Astrocyte of the cerebellum (primary cell): ENCODE data around the gene SNRPB2.

Source experiments
- DNase-seq: peaks from one replicate; pipeline ENCODE4 v3.0.0-alpha.2; 2011; ENCODE audit warnings: low read depth
- H3K4me3 ChIP-seq: 2 replicates; pipeline ENCODE4 v1.5.1; 2011; ENCODE audit warnings: mild to moderate bottlenecking, low read depth, low read length, moderate library complexity
- in situ Hi-C: cut with HindIII; loops from 2 replicates; pipeline ENCODE4 v1.10.0; 2017; ENCODE audit warnings: low sequenced_read_pairs
- TF ChIP-seq, protein P1 (sequence below): IDR thresholded peaks from 2 replicates; pipeline ENCODE4 v1.5.1; 2012; ENCODE audit warnings: low read length, low read depth, moderate library complexity, mild to moderate bottlenecking; ENCODE audit errors: missing control alignments

The SNRPB2 gene

GRCh38 chr20:16752901-16753300 is 23.1 kb downstream of the SNRPB2 start:
- TF ChIP-seq, protein P1, sequence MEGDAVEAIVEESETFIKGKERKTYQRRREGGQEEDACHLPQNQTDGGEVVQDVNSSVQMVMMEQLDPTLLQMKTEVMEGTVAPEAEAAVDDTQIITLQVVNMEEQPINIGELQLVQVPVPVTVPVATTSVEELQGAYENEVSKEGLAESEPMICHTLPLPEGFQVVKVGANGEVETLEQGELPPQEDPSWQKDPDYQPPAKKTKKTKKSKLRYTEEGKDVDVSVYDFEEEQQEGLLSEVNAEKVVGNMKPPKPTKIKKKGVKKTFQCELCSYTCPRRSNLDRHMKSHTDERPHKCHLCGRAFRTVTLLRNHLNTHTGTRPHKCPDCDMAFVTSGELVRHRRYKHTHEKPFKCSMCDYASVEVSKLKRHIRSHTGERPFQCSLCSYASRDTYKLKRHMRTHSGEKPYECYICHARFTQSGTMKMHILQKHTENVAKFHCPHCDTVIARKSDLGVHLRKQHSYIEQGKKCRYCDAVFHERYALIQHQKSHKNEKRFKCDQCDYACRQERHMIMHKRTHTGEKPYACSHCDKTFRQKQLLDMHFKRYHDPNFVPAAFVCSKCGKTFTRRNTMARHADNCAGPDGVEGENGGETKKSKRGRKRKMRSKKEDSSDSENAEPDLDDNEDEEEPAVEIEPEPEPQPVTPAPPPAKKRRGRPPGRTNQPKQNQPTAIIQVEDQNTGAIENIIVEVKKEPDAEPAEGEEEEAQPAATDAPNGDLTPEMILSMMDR = no peak
- DNase-seq = no peak
- in situ Hi-C loops = no loop called here
- no peak overlapping the region for H3K4me3 ChIP-seq

- in situ Hi-C loops = no loop called here
- TF ChIP-seq, protein P1 = no peak
- no peak for DNase-seq
- H3K4me3 ChIP-seq = no peak overlapping the region
Measured at GRCh38 chr20:16758454-16759180, 28.8 kb downstream of the SNRPB2 start.

DNA sequence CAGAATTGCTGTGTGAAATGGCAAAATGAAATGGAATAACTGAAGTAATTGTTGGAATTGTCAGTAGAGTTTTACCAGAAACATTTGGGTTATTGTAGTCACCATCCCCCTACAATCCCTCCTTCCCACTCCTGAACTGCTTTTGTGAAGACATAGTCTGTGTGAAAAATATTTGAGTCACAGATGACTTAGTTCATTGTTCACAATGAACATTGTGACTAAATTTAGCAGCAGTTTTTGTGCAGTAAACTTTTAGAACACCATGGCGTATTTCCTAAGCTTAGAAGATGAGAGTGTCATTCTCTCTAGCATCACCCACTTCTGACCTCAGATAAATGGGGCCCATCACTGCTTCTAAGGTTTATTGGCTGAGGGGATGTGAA is 29.3 kb downstream of the SNRPB2 start:
- TF ChIP-seq, protein P1 = no peak
- H3K4me3 ChIP-seq = no peak overlapping the region
- in situ Hi-C loops = no loop called here
- no peak for DNase-seq

GRCh38 chr20:16760431-16761304 is 30.8 kb downstream of the SNRPB2 start:
- no peak overlapping the region for H3K4me3 ChIP-seq
- no peak for DNase-seq
- in situ Hi-C loops = no loop called here
- TF ChIP-seq, protein P1 = no peak

DNA sequence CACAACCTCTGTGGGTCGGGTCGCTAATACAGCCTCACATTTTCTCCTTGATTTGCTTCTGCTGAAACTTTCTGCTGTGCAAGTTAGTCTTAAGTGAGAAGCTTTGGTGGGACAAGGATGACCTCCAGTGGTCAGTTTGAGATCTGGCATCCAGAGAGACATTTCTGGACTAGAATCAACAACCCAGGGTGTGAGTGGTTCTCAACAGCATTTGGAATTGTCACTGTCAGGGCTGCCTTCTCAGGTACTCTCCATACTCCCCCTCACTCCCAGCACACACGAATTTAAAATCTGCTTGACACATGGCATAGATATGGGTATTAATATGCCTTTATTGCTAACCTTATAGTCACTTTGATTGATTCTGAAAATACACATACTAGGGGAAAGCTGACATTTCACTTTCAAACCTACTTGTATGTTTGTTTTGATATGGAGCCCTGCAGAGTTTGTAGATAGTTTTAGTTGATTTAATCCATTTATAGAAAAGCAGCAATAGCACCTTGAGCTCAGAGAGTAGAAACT is 31.5 kb downstream of the SNRPB2 start:
- in situ Hi-C loops = no loop called here

GRCh38 chr20:16764560-16764959 is 34.7 kb downstream of the SNRPB2 start:
- DNase-seq = no peak
- H3K4me3 ChIP-seq = no peak overlapping the region
- in situ Hi-C loops = no loop called here
- TF ChIP-seq, protein P1 = no peak

More for the DNA sequence above, 31.5 kb downstream of the SNRPB2 start:
- DNase-seq = peak; percentile 65
- no peak overlapping the region for H3K4me3 ChIP-seq
- TF ChIP-seq, protein P1 = peak; percentile 77
